ENCODE data around the gene TPSAB1.

The TPSAB1 gene

GRCh38 chr16:1273816-1274215 lies 33.3 kb downstream of the TPSAB1 start:
- H3K4me3 ChIP-seq (ENCODE audit: low read depth, low read length), result no peak overlapping the region
- DNase-seq (ENCODE audit: low read depth), result no peak
- TF ChIP-seq POLR2A (IDR thresholded peaks at IDR 0.05; ENCODE audit: extremely low read depth, insufficient read length) (no peak), CTCF (IDR thresholded peaks at IDR 0.05; ENCODE audit: low read depth, low read length) (no peak), MYC (IDR thresholded peaks at IDR 0.05; ENCODE audit: low read depth, low read length) (no peak), MAX (IDR thresholded peaks at IDR 0.05; ENCODE audit: low read depth, low read length) (no peak)

- DNase-seq (ENCODE audit: low read depth), result no peak
- no peak for TF ChIP-seq POLR2A (IDR thresholded peaks at IDR 0.05; ENCODE audit: extremely low read depth, insufficient read length)
- TF ChIP-seq MAX (IDR thresholded peaks at IDR 0.05; ENCODE audit: low read depth, low read length), result no peak
- TF ChIP-seq MYC (IDR thresholded peaks at IDR 0.05; ENCODE audit: low read depth, low read length), result no peak
- TF ChIP-seq CTCF (IDR thresholded peaks at IDR 0.05; ENCODE audit: low read depth, low read length), result no peak
- H3K4me3 ChIP-seq (ENCODE audit: low read depth, low read length), result no peak overlapping the region
These were observed 34.3 kb downstream of the TPSAB1 start for GRCh38 chr16:1274767-1275166.

- TF ChIP-seq POLR2A (IDR thresholded peaks at IDR 0.05; ENCODE audit: extremely low read depth, insufficient read length) (no peak), CTCF (IDR thresholded peaks at IDR 0.05; ENCODE audit: low read depth, low read length) (no peak), MYC (IDR thresholded peaks at IDR 0.05; ENCODE audit: low read depth, low read length) (no peak), MAX (IDR thresholded peaks at IDR 0.05; ENCODE audit: low read depth, low read length) (no peak)
These were observed 35.5 kb downstream of the TPSAB1 start for GRCh38 chr16:1275791-1276579.

GRCh38 chr16:1276580-1276878 lies 36.0 kb downstream of the TPSAB1 start:
- TF ChIP-seq MYC (IDR thresholded peaks at IDR 0.05; ENCODE audit: low read depth, low read length) (no peak), MAX (IDR thresholded peaks at IDR 0.05; ENCODE audit: low read depth, low read length) (no peak), POLR2A (IDR thresholded peaks at IDR 0.05; ENCODE audit: extremely low read depth, insufficient read length) (no peak), CTCF (IDR thresholded peaks at IDR 0.05; ENCODE audit: low read depth, low read length) (no peak)
- DNase-seq (ENCODE audit: low read depth), result no peak
- H3K4me3 ChIP-seq (ENCODE audit: low read depth, low read length), result no peak overlapping the region

More at GRCh38 chr16:1275791-1276579, 35.5 kb downstream of the TPSAB1 start:
- no peak for DNase-seq (ENCODE audit: low read depth)
- H3K4me3 ChIP-seq (ENCODE audit: low read depth, low read length), result no peak overlapping the region

- no peak for TF ChIP-seq CTCF (IDR thresholded peaks at IDR 0.05; ENCODE audit: low read depth, low read length)
- TF ChIP-seq MAX (IDR thresholded peaks at IDR 0.05; ENCODE audit: low read depth, low read length), result no peak
- TF ChIP-seq MYC (IDR thresholded peaks at IDR 0.05; ENCODE audit: low read depth, low read length), result no peak
- TF ChIP-seq POLR2A (IDR thresholded peaks at IDR 0.05; ENCODE audit: extremely low read depth, insufficient read length), result no peak
- H3K4me3 ChIP-seq (ENCODE audit: low read depth, low read length), result no peak overlapping the region
- no peak for DNase-seq (ENCODE audit: low read depth)
These were observed 36.7 kb downstream of the TPSAB1 start for GRCh38 chr16:1277151-1277598.
